Activated naive CD8-positive, alpha-beta T cell treated with anti-CD3 and anti-CD28 coated beads, Interleukin-2, amount 50 U/mL, for 16 hours (primary cell): ENCODE measurements around the gene OXA1L.
"Not testable (repeated sequence)": the region's sequence is repeated elsewhere in the genome, so short reads cannot be mapped to it uniquely, and the experiment has no call there.

ENCODE experiments used
- DNase-seq: peaks from one replicate; pipeline ENCODE4 v3.0.0-alpha.2; 2020; ENCODE audit warnings: low read depth, low spot score

The OXA1L gene

DNA sequence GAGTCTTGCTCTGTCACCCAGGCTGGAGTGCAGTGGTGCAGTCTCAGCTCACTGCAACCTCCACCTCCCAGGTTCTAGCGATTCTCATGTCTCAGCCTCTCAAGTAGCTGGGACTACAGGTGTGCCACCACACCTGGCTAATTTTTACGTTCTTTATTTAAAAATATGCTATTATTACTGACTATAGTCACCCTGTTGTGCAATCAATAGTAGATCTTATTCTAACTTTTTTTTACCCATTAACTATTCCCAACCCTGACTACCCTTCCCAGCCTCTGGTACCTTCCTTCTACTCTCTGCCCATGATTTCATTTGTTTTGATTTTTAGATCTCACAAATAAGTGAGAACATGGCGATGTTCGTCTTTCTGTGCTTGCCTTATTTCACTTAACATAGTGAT lies 2.5 kb downstream of the OXA1L start:
- DNase-seq = no peak

DNA sequence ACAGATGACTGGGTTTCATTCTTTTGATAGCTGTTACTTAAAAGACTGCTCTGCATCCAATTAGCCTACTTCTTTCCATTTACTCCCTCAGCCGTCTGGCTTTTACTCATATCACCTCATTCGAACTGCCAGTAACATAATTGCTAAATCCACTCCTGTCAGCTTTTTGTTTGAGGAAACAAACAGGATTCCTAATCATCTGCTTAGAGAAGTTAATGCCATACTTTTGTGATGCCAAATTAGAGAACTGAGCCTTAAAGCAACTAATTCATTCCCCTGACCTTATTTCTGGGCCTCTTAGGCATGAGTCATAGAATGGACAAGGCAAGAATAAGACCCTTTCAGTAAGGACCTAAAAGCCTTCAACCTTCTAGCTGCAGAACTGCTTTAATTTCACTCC lies 2.9 kb downstream of the OXA1L start:
- DNase-seq = no peak

DNA sequence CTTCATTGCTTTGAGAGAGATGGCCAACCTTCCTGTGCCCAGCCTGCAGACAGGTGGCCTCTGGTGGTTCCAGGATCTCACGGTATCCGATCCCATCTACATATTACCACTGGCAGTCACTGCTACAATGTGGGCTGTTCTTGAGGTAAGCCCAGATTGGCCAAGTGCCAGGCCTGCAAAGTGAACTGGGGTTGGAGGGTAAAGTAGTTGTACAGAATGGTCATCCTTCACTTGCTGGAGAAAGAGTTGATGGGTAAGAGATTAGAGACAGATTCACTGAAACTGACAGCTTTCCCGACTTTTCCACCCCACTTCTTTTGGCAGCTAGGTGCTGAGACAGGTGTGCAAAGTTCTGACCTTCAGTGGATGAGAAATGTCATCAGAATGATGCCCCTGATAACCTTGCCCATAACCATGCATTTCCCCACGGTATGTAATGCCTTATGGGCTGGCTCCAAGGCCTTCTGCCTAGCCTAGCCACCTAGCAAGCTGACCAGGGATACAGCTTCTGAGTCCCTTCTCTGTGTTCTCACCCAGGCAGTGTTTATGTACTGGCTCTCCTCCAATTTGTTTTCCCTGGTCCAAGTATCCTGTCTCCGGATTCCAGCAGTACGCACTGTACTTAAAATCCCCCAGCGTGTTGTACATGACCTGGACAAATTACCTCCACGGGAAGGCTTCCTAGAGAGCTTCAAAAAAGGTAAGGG lies 4.1 kb downstream of the OXA1L start:
- no peak for DNase-seq

DNA sequence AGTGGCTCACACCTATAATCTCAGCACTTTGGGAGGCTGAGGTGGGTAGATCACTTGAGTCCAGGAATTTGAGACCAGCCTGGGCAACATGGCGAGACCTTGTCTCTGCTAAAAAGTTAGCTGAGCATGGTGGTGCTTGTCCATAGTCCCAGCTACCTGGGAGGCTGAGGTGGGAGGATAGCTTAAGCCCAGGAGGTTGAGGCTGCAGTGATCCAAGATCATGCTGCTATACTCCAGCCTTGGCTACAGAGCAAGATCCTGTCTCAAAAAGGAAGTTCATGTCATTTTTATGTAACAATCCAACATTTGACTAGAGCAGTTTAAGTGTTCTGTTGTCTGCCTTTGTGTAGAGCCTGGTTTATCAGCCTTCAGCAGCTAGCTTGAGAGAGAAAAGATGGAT lies 6.2 kb downstream of the OXA1L start:
- DNase-seq = no peak

DNA sequence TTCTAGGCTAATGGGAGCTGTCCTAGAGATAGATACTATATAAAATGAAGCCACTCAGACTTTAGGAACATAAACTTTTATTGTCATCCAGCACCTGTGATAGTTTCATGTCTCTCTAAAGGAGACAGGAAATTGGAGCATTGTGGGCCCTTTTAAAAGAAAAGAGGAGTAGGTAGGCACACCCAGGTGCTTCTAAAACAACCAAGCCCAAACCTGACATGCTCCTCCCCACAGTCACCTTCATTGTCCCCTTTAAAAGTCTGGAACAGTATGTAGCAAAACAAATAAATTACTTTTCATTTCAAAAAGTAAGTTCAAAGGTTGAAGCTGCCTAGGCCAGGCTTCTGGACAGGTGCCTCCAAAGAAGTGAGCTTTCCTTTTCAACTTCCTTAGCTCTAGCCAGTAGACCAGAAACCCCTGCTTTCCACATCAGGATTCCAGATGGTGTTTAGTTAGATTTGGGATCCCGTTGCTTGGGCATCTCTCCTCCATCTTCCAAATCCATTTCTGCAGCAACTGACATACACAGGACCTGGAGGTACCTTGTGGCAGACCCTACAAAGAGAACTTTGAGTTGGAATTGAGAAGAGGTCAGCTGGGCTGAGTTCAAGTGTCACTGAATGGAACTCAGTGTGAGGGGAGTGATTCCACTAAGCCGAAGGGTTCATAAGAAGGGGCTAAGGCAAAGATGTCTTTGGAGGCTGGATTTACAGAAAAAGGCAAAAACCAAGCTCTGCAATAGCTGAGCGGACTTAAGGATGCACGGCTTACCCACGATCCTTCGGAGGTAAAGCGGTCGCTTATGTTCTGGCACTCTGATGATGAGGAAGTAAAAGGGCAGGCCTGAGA lies 6.9 kb downstream of the OXA1L start:
- no peak for DNase-seq

DNA sequence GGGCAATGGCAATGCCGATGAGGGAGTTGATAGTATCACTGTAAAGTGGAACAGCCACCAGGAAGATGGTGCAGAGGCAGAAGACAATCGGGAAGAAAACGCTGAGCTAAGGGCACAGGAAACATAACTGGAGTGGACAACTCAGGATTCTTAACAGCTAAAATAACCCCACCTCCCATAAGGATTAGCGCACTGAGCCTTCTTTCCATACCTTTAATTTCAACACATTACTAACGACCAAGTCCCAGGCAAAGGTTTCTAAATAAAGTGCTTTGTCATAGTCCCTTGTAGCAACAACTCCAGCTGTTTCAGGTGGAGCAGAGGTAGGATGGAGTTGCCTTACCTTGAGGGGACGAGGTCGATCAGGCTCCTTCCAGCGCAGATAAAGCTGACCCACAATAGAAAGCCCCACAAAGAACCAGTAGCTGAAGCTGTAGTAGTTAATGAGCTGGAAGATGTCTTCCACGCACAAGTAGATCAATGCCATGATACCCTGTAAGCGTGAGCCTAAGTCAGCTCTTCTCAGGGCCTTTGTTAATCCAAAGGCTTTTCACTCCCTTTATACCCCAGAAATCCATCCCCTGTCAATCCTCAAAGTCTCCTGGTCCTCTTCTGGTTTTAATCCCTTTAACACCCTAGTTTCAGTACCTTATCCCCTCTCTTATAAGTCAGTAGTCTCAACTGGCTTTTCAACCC lies 7.7 kb downstream of the OXA1L start:
- no peak for DNase-seq

DNA sequence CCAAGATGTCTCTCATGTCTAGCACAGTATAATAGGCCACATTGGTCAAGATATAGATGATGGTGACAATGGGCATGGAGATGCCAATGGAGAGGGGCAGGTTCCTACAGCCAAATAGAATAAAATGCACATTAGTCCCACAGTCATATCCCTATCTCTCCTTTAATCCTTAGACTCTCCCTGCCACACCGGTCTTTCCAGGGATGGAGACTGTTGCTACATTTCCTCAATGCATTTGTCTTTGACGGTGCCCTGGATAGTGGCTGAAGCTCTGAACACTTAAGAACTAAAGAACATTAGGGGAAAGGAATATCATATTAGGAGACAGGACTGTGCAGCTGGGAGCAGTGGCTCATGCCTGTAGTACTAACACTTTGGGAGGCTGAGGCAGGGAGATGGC lies 9.7 kb downstream of the OXA1L start:
- DNase-seq = no peak

DNA sequence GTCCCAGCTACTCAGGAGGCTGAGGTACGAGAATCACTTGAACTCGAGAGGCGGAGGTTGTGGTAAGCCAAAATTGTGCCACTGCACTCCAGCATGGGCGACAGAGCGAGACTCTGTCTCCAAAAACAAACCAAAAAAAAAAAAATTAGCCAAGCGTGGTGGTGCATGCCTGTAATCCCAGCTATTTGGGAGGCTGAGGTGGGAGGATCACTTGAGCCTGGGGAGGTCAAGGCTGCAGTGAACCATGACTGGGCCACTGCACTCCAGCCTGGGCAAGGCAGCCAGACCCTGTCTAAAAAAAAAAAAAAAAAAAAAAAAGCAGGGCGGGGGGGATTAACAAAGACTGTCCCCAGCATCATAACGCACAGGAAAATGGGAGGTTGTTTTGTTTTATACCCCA lies 10.4 kb downstream of the OXA1L start:
- DNase-seq = not testable (repeated sequence)

DNA sequence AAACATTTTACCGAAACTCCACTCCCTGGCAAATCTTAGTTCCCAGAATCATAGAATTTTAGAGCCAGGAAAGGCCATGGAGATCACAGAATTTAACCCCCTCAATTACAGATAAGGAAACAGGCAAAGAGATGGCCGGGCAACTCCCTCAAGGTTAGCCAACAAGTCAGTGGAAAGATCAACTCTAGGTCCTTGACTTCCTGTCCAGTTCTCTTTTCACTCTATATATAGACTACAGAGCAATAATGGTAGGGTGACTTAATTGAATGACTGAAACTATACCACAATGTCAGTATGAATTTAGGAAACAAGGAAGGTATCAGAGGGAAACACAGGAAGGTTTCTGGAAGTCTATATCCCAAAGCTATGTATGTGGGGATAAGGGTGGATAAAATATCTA lies 11.6 kb downstream of the OXA1L start:
- DNase-seq = no peak

DNA sequence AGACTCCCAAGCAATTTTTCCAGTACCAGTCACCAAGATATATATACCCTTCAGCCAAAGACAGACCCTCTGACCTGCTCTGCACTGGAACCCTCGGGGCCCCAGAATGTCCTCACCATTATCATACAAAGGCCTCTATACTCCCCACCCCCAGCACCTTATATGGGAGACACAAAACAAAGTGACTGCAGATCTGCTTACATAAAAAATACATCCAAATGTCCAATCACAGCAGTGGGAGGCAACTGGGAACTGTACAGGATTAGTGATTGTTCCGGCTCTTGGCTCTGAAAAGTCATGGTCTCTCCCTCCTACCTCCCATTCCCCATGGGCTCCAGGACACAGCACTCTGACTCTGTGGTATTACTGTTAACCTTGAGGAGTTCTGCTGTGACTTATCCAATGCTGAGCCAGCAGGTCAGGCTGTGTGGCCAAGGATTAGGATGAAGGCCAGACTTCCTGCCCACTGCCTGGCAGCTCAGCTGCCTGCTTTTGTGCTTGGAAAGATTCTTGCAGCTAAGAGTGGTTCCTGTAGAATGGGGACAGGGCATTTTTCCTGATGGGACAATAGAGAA lies 13.7 kb downstream of the OXA1L start:
- no peak for DNase-seq

DNA sequence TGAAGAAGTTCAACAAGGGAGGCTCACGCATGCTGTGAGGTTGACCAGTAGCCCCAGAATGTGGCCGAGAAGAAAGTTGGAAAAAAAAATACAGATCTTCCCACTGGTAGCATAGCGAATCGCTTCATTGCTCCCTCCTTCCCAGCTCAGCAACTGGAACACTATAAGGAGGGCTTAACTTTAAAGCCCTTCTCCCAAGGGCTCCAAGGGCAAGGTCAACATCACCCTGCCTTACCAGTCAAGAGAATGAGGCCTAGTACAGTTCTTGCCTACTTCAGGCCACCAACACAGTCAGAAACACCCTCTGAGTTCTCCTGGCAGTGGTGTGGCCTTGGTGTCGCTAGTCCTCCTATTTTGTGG lies 14.4 kb downstream of the OXA1L start:
- no peak for DNase-seq

DNA sequence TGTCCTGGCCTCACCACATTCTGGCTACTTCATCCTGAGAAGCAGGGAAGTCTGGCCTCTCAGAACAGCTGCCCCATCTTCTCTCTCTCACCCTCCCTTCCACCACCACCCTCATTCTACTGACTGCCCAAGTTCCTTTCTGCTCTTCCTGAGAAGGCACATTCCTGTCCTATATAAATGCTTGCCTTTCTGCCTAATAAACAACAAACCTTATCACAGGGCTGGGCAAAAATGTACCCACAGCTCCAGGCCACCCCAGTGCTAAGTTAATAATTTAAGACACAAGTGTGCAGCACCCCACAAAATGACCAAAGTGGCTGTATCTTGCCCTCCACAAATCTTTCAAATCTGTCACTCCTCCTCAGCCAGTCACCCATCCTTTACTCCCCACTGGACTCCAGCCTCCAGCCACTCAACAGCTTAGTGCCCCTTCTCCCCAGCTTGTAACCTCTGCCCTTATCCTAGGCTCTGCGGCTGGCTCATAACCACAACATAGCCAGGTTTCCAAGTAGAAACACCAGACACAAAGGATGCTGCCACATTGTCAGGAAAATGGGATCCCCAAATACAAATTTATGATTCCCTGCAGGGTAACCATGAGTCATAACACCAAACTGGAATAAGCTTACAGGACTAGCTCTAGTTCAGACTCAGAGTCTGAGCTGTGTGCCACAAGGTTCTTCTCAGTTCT lies 15.0 kb downstream of the OXA1L start:
- no peak for DNase-seq

DNA sequence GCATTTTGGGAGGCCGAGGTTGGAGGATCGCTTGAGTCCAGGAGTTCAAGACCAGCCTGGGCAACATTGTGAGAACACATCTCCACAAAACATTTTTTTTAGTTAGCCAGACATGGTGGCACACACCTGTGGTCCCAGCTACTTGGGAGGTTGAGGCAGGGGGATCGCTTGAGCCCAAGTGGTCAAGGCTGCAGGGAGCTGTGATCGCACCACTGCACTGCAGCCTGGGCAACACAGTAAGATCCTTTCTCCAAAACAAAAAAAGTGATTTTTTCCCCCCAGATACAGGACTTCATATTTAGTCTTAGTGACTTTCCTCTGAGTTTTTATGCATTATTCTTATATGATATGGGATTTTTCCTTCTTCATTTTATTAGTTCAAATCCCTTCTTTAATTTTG lies 20.2 kb downstream of the OXA1L start:
- DNase-seq = no peak

DNA sequence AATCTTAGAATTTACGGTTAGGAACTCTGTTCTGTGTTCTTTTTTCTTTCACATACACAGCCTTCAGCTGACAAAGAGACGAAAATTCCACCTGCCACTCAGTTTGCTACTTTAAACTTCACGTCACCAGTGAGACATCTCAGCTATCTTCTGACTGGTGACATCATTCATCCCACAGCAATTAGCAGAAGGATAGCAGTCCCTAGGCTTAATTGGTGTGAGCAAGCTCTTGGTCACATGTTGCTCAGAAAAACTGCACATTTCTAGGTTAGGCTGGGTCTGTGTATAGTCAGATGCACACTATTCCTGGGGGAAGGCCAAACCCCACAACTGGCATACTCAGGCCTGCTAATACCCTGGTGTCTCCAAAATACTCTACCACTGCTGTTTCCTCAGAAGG lies 24.8 kb downstream of the OXA1L start:
- DNase-seq = no peak

DNA sequence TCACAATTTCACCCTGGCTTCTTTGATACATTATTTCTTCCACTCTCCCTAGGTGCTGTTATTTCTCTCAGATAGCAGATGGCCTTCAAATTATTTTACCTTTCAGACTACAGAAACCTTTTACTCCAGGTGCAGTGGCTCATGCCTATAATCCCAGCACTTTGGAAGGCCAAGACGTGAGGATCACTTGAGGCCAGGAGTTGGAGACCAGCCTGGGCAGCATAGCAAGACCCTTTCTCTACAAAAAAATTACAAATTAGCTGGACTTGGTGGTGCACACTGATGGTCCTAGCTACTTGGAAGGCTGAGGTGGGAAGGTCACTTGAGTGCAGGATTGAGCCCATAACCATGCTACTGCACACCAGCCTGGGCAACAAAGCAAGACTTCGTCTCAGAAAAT lies 25.7 kb downstream of the OXA1L start:
- no peak for DNase-seq

DNA sequence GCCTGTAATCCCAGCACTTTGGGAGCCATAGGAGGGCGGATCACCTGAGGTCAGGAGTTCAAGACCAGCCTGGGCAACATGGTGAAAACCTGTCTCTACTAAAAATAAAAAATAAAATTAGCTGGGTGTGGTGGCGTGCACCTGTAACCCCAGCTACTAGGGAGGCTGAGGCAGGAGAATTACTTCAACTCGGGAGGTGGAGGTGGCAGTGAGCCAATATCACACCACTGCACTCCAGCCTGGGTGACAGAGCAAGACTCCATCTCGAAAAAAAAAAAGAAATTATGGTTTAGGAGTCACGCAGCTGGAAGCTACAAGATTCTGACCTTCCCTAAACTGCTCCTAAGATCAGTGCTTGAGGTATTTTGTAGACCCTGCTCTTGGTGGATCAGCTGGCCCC lies 27.1 kb downstream of the OXA1L start:
- DNase-seq = not testable (repeated sequence)

DNA sequence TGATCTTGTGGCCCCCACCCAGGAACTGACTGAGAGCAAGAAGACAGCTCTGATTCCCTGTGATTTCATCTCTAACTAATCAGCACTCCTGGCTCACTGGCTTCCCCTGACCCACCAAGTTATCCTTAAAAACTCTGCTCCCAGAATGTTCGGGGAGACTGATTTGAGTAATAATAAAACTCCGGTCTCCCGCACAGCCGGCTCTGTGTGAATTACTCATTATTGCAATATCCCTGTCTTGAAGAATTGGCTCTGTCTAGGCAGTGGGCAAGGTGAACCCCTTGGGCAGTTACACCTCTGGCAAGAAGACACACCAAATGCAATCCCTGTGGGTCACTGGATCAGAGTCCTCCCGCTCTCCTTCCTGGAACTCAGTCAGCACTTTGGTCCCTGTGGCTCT lies 27.5 kb downstream of the OXA1L start:
- DNase-seq = no peak

DNA sequence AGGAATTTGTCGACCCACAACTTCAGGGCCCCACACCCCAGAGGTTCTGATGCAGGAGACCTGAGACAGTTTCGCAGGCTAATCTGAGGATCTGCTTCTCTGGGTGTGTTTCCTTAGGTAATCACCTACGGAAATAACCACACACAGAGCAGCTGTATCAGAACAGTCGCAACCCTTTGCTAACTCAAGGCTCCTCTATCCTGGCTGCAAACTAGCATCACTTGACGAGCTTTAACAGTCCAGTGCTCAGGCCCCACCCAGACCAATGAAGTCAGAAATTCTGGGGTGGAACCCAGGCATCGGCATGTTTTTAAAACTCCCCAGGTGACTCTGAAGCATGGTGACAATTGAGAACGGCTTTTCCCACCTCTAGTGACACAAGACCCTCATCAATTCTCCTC lies 28.1 kb downstream of the OXA1L start:
- DNase-seq = no peak

DNA sequence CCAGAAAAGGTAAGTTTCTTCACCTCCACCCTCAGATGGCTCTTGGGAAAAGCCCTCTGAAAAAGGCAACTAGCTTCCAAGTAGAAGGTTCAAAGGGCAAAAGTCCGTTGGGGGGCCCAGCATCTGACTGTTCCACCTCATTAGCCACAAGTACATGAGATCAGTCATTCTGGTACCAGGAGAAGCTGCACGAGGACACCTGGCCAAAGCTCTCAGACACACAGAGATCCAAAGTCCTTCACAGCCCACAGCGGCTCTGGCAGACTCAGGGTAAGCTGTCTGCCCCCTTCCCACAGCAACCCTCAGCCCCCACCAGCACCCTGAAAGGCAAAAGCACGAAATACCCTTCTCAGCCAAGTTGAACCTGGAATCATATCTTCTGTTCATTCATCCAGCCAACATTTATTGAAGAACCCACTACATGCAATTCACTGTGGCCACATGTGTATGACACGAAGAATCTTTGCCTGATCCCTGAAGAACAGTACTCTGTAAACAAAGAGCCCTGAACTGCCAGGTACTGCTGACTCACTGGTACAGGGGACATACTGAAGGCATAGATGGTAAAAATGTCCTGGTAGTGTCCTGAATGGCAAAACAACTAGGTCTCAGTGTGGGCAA lies 29.7 kb downstream of the OXA1L start:
- DNase-seq = no peak

DNA sequence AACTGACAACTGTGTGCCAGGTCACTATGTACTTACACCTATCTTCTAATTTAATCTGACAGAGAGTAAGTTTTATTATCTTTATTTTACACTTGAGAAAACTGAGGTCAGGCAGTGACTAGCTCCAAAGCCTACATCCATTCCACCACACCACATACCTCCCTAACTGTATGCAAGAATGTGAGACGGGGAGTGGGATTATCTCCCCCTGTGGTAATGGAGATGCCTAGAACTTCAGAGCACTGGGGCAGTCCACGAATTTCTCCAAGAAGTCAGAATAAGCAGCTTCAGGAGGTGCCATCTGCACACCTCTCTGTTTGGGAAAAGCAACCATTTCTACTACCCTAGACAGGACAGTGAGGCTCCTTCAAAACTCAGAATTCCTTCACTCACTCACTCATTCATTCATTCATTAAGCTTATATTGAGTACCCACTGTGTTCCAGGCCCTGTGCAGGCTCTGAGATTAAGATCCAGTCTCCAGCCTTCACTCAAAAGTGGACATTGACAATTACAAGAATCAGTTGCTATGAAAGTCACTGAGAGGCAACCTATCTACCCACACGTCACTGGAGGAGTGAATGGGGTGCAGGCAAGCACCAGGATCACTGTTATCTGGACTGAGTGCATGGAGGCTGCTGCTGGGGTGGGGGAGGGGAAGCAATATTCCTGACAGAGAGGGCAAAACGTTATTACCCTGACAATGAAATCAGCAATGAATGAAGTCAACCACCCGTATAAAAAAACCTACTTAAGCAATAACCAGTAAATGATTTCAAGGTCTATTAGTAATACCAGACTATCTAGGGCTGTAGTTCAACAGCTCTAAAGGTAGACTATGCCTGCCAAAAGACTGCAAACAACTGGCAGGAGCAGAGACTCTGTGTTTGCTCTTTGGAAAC lies 30.8 kb downstream of the OXA1L start:
- DNase-seq = no peak
